GM18858 (cell line): ENCODE measurements around the gene SLC19A1.

ENCODE experiments used
- ATAC-seq: cut with Tn5 transposase; IDR thresholded peaks from one replicate; pipeline ENCODE4 v1.9.1; 2021; ENCODE audit not compliant: unreplicated experiment

The SLC19A1 gene

DNA sequence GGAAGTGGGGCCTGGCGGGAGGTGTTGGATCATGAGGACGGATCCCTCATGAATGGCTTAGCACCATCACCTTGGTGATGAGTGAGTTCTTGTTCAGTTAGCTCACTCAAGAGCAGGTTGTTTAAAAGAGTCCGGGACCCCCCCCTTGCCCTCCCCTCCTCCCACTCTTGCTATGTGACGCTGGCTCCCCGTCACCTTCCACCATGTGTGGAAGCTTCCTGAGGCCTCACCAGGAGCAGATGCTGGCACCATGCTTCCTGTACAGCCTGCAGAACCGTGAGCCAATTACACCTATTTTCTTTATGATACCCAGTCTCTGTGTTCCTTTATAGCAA is 3.0 kb upstream of the SLC19A1 start:
- ATAC-seq: no peak

DNA sequence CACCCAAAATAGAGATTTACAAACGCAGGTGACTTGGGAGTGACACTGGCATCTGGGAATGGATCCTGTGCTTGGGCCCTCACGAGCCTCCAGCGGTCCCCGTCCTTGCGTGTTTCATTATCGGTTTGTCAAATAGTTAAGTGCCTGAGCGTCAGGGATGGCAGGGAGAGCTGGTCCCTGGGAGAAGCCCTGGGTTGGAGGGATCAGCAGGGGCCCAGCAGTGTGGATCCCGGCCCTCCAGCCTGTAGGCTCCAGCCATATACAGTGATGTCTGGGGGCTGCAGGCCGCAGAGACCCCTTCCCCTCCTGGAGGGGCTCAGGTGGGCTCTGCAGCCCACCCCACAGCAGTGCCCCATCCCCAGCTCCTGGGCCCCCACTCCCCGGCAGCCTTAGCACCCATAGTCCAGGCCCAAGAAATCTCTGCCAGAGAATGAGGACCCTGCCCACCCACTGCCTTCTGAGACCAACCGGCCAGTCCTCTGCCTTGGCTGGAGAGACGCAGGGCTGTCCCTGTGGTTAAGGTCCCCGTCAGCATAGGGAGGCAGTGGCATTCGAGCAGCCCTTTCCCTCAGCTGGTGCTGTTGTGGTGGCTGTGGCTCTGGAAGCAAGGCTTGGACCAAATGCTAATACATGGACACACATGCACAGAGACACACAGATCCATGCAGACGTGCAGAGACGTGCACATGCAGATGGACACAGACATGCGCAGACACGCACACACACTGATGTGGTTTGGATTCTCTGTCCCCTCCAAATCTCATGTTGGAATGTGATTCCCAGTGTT is 2.4 kb upstream of the SLC19A1 start:
- ATAC-seq: no peak

- no peak for ATAC-seq
Observed at GRCh38 chr21:45543710-45544448, 1.6 kb upstream of the SLC19A1 start.

DNA sequence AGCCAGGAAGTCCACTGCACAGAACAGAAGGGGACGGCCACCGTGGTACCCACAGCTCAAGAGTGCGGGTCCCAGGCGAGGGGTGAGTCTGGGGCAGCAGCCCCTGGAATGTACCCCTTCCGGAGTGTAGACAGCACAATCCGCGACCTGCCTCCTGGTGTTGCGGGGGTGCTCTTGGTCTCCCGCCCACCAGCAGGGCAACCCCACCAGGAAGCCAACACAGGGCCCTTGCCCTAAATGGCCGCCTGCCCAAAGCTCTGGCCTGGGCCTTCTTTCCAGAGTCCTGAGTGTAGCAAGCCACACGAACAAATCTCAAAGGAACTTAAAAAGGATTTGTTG is 1.1 kb upstream of the SLC19A1 start:
- no peak for ATAC-seq

DNA sequence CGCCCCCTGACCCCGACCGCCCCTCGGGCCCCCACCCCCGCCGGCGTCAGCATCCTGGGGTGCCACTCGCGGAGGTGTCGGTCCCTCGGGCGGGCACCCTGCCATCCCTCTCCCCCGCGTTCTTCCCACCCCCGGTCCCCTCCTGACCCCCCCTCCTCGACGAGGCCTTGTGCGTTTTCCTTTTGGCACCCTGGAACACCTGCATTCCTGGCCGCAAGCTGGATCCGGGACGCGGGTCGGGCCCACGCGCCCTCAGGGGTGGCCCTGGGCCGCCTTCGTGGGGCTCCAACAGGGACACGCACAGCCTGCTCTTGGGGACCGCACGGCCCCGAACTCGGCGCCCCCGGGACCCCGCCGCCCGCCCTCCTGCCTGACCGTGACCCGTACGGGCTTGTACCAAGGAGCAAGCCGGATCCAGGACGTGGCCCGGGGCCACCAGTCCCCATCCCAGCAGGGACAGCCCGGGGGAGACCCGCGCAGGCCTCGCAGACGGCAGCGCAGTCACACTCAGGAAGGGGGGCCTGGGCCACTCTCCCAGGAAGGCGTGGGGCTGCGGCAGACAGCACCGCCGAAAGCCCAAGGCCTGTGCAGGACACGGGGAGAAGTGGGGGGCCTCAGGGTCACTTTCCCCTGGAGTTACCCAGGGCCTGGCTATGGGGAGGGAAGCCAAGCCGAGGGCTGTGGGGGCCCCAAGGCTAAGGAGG is 579 bp upstream of the SLC19A1 start:
- no peak for ATAC-seq

- no peak for ATAC-seq
Observed at GRCh38 chr21:45541221-45542039, 810 bp downstream of the SLC19A1 start.

DNA sequence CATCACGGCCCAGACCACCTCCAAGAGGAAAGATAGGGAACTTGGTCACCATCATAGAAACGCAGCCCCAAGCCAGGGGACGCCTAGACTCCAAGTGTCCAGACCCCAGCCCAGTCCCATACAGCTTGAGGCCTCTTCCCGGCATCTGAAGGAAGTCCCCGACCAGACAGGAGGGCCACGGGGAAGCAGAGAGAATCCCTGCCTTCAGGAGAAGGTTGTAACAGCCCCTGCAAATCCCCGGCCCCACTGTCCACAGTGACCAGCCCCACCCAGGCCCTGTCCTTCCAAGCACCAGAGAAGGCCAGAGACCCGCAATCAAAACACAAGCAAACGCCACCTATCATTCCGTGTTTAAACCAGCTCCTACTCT is 1.7 kb downstream of the SLC19A1 start:
- ATAC-seq: no peak

DNA sequence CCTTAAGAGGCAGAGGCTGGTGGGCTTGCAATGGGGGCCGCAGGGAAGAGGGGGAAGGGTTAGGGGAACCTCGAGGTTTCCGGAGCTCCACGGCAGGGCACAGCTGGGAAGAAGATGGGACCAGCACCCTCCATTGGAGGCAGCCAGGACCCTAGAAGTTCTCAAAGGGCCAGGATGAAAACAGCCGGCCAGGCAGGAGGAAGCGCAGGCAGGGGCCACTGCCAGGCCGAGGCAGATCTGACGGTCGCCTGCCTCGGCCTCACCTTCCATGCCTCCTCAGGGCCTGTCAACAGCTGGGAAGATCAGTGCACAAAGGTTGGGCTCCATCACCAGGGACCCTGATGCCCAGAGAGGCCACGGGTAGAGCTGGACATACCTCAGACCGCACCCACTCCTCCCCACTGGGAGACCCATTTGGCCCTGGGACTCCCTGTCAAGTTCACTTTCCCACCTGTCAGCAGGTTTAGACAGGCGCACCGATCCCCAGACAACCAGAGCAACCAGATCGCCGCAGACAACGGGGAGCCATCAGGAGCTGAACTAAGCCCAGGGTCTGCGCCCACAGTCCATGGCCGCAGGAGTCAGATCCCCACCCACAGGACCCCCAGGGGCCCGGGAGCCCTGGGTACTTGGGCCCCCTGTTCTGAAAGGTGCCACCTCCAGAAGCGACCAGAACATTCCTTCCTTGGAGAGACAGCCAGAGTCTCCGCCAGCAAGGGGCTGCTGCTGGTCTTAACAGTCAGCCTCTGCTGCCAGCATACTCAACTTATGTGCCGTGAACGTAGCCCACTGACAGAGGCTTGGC is 2.2 kb downstream of the SLC19A1 start:
- ATAC-seq: no peak

DNA sequence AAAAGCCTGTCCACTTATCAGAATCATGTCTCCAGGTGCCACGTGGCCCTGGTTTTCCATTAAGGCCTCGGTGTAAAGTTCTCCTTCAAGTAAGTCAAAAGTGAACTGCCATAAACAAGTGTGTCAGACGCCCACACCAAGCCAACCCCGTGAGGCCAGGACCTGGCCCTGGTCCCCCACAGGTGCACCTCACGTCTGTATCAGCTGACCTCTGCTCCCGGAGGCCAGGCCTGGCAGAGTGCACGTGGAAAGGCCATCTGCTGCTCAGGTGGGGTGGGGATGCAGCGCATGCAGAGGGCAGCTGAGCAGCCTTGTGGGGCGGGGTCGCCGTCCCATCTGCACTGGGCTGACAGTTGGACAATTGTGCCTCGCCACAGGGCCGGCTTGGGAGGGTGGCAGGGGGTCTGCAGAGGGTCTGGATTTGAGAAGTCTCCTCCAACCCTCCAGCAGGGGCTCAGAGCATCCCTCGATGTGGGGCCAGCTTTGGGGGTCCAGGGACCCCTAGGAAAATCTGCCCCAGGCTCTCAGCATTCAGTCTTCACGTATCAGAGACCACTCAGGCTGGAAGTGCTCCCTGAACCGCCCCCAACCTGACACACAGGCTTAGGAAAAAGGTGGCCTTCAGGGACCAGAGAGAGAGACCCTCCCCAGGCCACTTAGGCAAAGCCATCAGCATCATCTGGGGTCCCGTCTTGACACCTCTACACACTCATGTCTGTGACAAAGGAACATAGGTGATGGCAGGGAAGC is 3.0 kb downstream of the SLC19A1 start:
- no peak for ATAC-seq

DNA sequence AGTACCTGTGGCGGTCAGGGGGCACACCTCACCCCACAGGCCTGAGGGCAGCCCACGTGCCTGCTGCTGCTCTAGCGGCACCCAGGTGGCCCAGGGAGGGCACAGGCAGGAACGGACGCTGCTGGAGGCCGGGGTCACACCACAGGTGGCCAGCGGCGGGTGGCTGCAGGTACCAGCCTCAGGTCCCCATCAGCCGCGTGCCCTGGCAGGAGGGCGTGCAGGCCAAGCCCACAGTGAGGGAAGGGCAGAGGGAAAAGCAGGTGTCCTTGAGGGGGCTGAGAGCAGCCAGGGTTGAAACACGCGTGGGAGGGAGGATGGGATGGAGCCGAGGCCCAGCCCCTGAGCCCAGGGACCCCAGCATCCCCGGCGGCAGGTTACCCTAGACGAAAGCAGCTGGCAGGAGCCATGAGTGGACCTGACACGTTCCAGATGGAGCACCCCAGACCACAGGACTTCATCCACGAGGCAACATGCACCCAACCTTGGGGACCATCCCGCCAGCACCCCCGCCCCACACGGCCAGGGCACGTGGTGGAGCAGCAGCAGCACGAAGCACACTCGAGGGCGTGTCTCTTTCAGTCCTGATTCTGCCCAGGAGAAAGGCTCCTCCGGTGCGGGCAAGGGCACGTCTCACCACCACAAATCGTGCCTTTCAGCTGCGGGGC is 3.7 kb downstream of the SLC19A1 start:
- no peak for ATAC-seq

GRCh38 chr21:45537746-45538291 is 4.4 kb downstream of the SLC19A1 start:
- ATAC-seq: no peak

GRCh38 chr21:45537111-45537745 is 5.0 kb downstream of the SLC19A1 start:
- no peak for ATAC-seq

DNA sequence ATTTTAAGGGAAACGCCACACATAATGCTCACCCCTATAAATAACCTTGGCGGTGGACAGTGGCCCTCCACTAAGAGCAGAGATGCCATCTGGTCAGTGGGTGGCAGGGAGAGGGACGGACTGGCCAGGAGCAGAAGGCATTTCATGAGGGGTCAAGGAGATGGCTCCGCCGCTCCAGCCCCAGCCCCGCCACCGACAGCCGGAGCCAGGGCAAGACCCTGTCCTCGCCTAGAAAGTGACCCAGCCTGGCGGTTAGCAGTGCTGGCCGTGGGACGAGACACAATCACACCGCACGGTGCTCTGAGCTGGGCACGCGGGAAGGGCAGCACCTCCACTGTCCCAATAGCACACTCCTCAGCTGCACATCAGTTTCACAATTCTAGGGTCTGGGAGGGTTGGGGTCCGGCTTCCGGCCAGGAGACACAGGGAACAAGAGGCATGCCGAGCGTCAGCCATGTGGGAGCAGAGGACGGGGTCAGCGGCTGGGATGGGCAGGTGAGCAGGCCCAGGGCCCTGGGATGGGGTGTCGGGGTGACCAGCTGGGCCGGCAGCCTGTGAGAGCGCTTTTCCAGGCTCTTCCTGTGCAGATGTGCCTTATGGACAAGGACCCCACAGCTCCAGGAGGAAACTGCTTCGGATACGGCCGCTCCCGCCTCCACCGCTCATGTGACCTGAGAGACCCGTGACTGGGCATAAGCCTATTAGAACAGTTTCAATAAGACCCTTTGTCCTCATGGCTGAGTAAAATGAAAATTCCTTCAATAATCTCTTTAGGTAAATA is 5.7 kb downstream of the SLC19A1 start:
- no peak for ATAC-seq

GRCh38 chr21:45535341-45536081 is 6.7 kb downstream of the SLC19A1 start:
- ATAC-seq: no peak

DNA sequence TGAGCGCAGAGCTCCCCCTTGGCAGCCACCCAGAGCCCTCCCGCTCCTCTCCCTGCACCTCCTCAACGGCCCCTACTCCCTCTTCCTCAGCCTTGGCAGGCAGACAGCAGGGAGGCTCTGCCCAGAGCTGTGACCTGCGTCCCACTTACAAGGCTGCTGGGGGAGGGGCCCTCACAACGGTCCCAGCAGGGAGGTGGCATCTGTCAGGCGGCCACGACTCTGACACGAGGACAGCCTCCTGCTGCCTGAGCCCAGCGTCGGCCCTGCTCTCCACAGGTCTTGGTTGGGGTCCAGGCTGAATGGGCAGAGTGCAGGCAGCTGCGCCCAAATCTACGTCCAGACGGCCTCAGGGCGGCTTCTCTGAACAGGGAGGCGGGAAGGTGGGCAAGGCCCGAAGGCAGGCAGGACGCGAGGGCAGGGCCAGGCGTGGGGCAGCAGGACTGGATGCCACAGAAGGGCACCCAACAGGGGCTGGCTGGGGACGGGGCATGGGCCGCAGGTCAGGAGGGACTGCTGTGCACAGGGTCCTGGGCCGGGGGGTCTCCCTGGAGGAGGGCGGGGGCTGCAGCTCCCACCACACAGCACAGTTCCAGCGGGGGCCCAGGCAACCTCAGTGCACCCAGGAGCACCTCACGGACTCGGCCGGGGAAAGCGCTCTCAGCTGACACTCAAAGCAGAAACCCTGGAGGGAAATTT is 7.5 kb downstream of the SLC19A1 start:
- ATAC-seq: no peak

- no peak for ATAC-seq
Observed at GRCh38 chr21:45533846-45534635, 8.2 kb downstream of the SLC19A1 start.
